COLO829 (cell line): Measurements from ENCODE around the gene FADS3.

Experiments
- DNase-seq: peaks from one replicate; pipeline ENCODE4 v3.0.0; 2012; ENCODE audit warnings: low spot score

FADS3 gene

GRCh38 chr11:61855939-61856680 is 35.2 kb downstream of the FADS3 start:
- DNase-seq = no peak

GRCh38 chr11:61854966-61855714 is 36.2 kb downstream of the FADS3 start:
- DNase-seq = no peak

GRCh38 chr11:61854206-61854895 is 37.0 kb downstream of the FADS3 start:
- DNase-seq = no peak

- no peak for DNase-seq
Observed at GRCh38 chr11:61853698-61854169, 37.6 kb downstream of the FADS3 start.

- DNase-seq = no peak
Observed at GRCh38 chr11:61851900-61852295, 39.4 kb downstream of the FADS3 start.

GRCh38 chr11:61851113-61851899 is 40.0 kb downstream of the FADS3 start:
- DNase-seq = no peak

GRCh38 chr11:61850687-61851086 is 40.7 kb downstream of the FADS3 start:
- no peak for DNase-seq

- DNase-seq = no peak
Observed at GRCh38 chr11:61848631-61849030, 42.7 kb downstream of the FADS3 start.

- DNase-seq = no peak
Observed at GRCh38 chr11:61847914-61848581, 43.3 kb downstream of the FADS3 start.

GRCh38 chr11:61846362-61847020 is 44.9 kb downstream of the FADS3 start:
- no peak for DNase-seq

- DNase-seq = no peak
Observed at GRCh38 chr11:61844909-61845565, 46.3 kb downstream of the FADS3 start.

- no peak for DNase-seq
Observed at GRCh38 chr11:61842528-61842820, 48.9 kb downstream of the FADS3 start.

GRCh38 chr11:61841636-61842527 is 49.5 kb downstream of the FADS3 start:
- peak; percentile 40 for DNase-seq

- DNase-seq = no peak
Observed at GRCh38 chr11:61840371-61840770, 51.0 kb downstream of the FADS3 start.

- no peak for DNase-seq
Observed at GRCh38 chr11:61839742-61840141, 51.6 kb downstream of the FADS3 start.

GRCh38 chr11:61838921-61839320 is 52.4 kb downstream of the FADS3 start:
- no peak for DNase-seq

- DNase-seq = no peak
Observed at GRCh38 chr11:61838501-61838900, 52.8 kb downstream of the FADS3 start.

- DNase-seq = no peak
Observed at GRCh38 chr11:61837411-61838005, 53.8 kb downstream of the FADS3 start.

- DNase-seq = no peak
Observed at GRCh38 chr11:61836193-61836592, 55.2 kb downstream of the FADS3 start.
